Upper lobe of left lung (tissue), 6 donors: ENCODE measurements around the gene RAPGEF5. TPM values are rescaled to one million over a fixed set of nuclear protein-coding genes. Genes with fewer than 3 reads are reported as not detected.

Experiments
- ATAC-seq, 2 donors: fragments of 200-7000 bp; cut with Tn5 transposase; one replicate each; pipeline ENCODE4 v1.9.1; 2022; ENCODE audit warnings: mild to moderate bottlenecking in 2 of 2, moderate library complexity in 2 of 2; ENCODE audit not compliant: low FRiP score in 2 of 2
- DNase-seq, 2 donors: peaks; one replicate each; pipeline ENCODE4 v3.0.0-alpha.2; 2019 to 2020
- H3K27ac ChIP-seq, 4 donors: fragments of 200-600 bp; sonication (generic); one replicate each; pipeline ENCODE4 v1.5.1; 2016 to 2019
- H3K27me3 ChIP-seq, 4 donors: fragments of 200-600 bp; sonication (generic); one replicate each; pipeline ENCODE4 v1.5.1; 2017 to 2019
- H3K36me3 ChIP-seq, 4 donors: fragments of 200-600 bp; sonication (generic); one replicate each; pipeline ENCODE4 v1.5.1; 2016 to 2019
- H3K4me1 ChIP-seq, 4 donors: fragments of 200-600 bp; sonication (generic); one replicate each; pipeline ENCODE4 v1.5.1; 2018 to 2019
- H3K4me3 ChIP-seq, 4 donors: fragments of 200-600 bp; sonication (generic); one replicate each; pipeline ENCODE4 v1.5.1; 2017 to 2019; ENCODE audit warnings: mild to moderate bottlenecking in 2 of 4, moderate library complexity in 1 of 4
- H3K9me3 ChIP-seq, 4 donors: fragments of 200-600 bp; sonication (generic); one replicate each; pipeline ENCODE4 v1.5.1; 2018 to 2019
- CTCF ChIP-seq, 6 experiments: fragments of 450-650 bp in 4 of 6; fragments of 200-600 bp in 2 of 6; sonication (generic) in 2 of 6; IDR thresholded peaks; one replicate each; pipeline ENCODE4 v1.5.1; 2016 to 2019; ENCODE audit warnings: antibody characterized with exemption in 6 of 6
- EP300 ChIP-seq, 4 donors: sonication (generic); formaldehyde crosslinking; IDR thresholded peaks; one replicate each; pipeline ENCODE4 v1.5.1; 2017; ENCODE audit warnings: antibody characterized with exemption in 4 of 4, control low read depth in 2 of 4
- POLR2A ChIP-seq, 4 donors: fragments of 450-650 bp; IDR thresholded peaks; one replicate each; pipeline ENCODE4 v1.5.1; 2016 to 2017; ENCODE audit warnings: antibody characterized with exemption in 4 of 4, mild to moderate bottlenecking in 2 of 4
- POLR2AphosphoS5 ChIP-seq, 2 donors: sonication (generic); formaldehyde crosslinking; IDR thresholded peaks; one replicate each; pipeline ENCODE4 v1.5.1; 2017; ENCODE audit warnings: antibody characterized with exemption in 2 of 2
- WGBS, 2 donors: methylation state at CpG; one replicate each; pipeline ENCODE4 v1.1.5; 2017 to 2018; 5-methylcytosine and 5-hydroxymethylcytosine counted together
- total RNA-seq, 6 donors: library from RNA; depleted of rRNA in 4 of 6; stranded (reverse); fragments of >200 nt in 4 of 6; gene quantifications; one replicate each; pipeline versions ENCODE4 v1.1.0 to v1.2.1, GENCODE V29; 2016 to 2021
- donor health status: DM: no; HTN: no; CAD: no; lungs with moderate emphysema.
- donor health status: DM: no; HTN: yes; CAD: no; lungs with severe emphysema.

RAPGEF5 gene
- total RNA-seq, 6 donors from 2014 or later = 68.1 to 206 (median 101) TPM

GRCh38 chr7:22378199-22378980 lies 21.4 kb upstream of the RAPGEF5 start:
- H3K27me3 ChIP-seq = no peaks in the 10 kb centered on the region
- no peaks in the 10 kb centered on the region for H3K9me3 ChIP-seq
- DNase-seq (no peak), ATAC-seq (no peak)
- peaks cover 0 to 5% (median 2%) of the 10 kb centered on the region in 4 donors for H3K4me1 ChIP-seq
- TF ChIP-seq EP300 (IDR thresholded peaks at IDR 0.05) = no peak
- no peak for TF ChIP-seq POLR2AphosphoS5 (IDR thresholded peaks at IDR 0.05)
- TF ChIP-seq POLR2A (IDR thresholded peaks at IDR 0.05) = no peak
- no peak for TF ChIP-seq CTCF (IDR thresholded peaks at IDR 0.05)
- 66 to 72% methylated on average over 7 of the region's 7 CpGs for WGBS, 2 donors
- H3K36me3 ChIP-seq = no peaks in the 10 kb centered on the region
- peak overlapping the region; percentile 27 to 78 (median 52) for H3K27ac ChIP-seq
- H3K4me3 ChIP-seq = no peak overlapping the region

GRCh38 chr7:22377703-22378102 lies 20.7 kb upstream of the RAPGEF5 start:
- TF ChIP-seq EP300 (IDR thresholded peaks at IDR 0.05) (peak; percentile 74 to 96 (median 88)), POLR2A (IDR thresholded peaks at IDR 0.05) (no peak), POLR2AphosphoS5 (IDR thresholded peaks at IDR 0.05) (peak; percentile 66 to 77), CTCF (IDR thresholded peaks at IDR 0.05) (no peak)
- Histone ChIP-seq H3K27me3 (no peaks in the 10 kb centered on the region), H3K4me1 (peaks cover 0 to 5% (median 2%) of the 10 kb centered on the region in 4 donors), H3K9me3 (no peaks in the 10 kb centered on the region), H3K4me3 (no peak overlapping the region), H3K27ac (peak overlapping the region; percentile 27 to 78 (median 52)), H3K36me3 (no peaks in the 10 kb centered on the region)
- ATAC-seq (no peak), DNase-seq (no peak)
- 60 to 77% methylated on average over 2 of the region's 2 CpGs for WGBS, 2 donors

- TF ChIP-seq POLR2A (IDR thresholded peaks at IDR 0.05) = no peak
- no peak for TF ChIP-seq POLR2AphosphoS5 (IDR thresholded peaks at IDR 0.05)
- no peak for TF ChIP-seq CTCF (IDR thresholded peaks at IDR 0.05)
- TF ChIP-seq EP300 (IDR thresholded peaks at IDR 0.05) = no peak
- Histone ChIP-seq H3K9me3 (no peaks in the 10 kb centered on the region), H3K27ac (no peak overlapping the region), H3K36me3 (no peaks in the 10 kb centered on the region), H3K27me3 (no peaks in the 10 kb centered on the region), H3K4me1 (peaks cover 0 to 5% (median 2%) of the 10 kb centered on the region in 4 donors), H3K4me3 (no peak overlapping the region)
- 90 to 96% methylated on average over 2 of the region's 2 CpGs for WGBS, 2 donors
- DNase-seq (no peak), ATAC-seq (no peak)
These were observed 18.6 kb upstream of the RAPGEF5 start for GRCh38 chr7:22375359-22376048.

- Histone ChIP-seq H3K9me3 (no peaks in the 10 kb centered on the region), H3K27ac (peak overlapping the region in 1 of 4 donors; percentile 46), H3K27me3 (no peaks in the 10 kb centered on the region), H3K4me3 (no peak overlapping the region), H3K36me3 (no peaks in the 10 kb centered on the region), H3K4me1 (peaks cover 0 to 5% (median 2%) of the 10 kb centered on the region in 4 donors)
- no peak for DNase-seq
- ATAC-seq = no peak
- no peak for TF ChIP-seq CTCF (IDR thresholded peaks at IDR 0.05)
- no peak for TF ChIP-seq EP300 (IDR thresholded peaks at IDR 0.05)
- TF ChIP-seq POLR2A (IDR thresholded peaks at IDR 0.05) = no peak
- TF ChIP-seq POLR2AphosphoS5 (IDR thresholded peaks at IDR 0.05) = no peak
- 67 to 71% methylated on average over 2 of the region's 2 CpGs for WGBS, 2 donors
These were observed 17.0 kb upstream of the RAPGEF5 start for GRCh38 chr7:22373911-22374310.
